ENCODE measurements around the gene BCR.

Gene BCR

DNA sequence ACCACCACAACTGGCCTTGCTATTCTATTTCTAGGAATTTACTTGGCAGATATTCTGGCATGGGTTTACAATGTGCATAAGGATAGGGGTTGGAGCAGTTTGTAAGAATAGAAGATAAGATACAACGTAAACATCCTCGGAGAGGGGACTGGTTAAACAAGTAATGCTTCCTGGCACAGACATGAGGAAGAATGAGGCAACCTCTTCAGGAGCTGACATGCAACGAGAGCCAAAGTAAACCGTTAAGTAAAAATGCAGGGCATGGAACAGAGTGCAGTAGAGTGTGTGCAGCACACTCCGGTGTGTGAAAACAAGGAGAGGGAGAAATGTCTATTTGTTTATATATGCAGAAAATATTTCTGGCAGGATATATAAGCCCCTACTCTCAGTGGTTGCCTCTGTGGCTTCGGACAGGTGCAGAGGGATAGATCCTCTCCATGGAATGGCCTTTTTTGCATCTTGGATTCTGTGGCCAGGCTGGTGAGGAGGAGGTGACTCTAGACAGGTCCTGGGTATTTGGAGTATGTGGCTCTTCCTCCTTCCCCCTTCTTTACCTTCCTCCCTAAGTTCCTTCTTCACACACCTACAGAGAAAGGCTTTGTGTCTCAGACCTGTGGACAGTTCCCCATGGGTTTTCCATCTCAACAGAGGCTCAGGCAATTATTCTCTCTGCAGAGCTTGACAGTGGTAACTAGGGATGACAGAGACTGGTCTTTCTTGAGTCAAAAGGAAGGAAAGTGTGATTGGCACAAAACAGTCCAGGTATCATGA is 32.5 kb upstream of the BCR start:
- peaks cover 6% of the 10 kb centered on the region for H3K36me3 Mint-ChIP-seq (ENCODE audit: low read depth)
- peak overlapping the region; percentile 0 to 22 (median 14) for H3K4me3 Mint-ChIP-seq
- H3K4me1 Mint-ChIP-seq = peaks cover 24% of the 10 kb centered on the region
- TF ChIP-seq, protein P1, sequence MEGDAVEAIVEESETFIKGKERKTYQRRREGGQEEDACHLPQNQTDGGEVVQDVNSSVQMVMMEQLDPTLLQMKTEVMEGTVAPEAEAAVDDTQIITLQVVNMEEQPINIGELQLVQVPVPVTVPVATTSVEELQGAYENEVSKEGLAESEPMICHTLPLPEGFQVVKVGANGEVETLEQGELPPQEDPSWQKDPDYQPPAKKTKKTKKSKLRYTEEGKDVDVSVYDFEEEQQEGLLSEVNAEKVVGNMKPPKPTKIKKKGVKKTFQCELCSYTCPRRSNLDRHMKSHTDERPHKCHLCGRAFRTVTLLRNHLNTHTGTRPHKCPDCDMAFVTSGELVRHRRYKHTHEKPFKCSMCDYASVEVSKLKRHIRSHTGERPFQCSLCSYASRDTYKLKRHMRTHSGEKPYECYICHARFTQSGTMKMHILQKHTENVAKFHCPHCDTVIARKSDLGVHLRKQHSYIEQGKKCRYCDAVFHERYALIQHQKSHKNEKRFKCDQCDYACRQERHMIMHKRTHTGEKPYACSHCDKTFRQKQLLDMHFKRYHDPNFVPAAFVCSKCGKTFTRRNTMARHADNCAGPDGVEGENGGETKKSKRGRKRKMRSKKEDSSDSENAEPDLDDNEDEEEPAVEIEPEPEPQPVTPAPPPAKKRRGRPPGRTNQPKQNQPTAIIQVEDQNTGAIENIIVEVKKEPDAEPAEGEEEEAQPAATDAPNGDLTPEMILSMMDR (IDR thresholded peaks at IDR 0.05; ENCODE audit: unreplicated experiment in 3 of 3) = no peak
- H3K9me3 Mint-ChIP-seq = no peaks in the 10 kb centered on the region
- H3K27me3 Mint-ChIP-seq (ENCODE audit: low read depth) = peaks cover 2% of the 10 kb centered on the region
- peak overlapping the region; percentile 1 to 54 (median 11) for H3K27ac Mint-ChIP-seq

DNA sequence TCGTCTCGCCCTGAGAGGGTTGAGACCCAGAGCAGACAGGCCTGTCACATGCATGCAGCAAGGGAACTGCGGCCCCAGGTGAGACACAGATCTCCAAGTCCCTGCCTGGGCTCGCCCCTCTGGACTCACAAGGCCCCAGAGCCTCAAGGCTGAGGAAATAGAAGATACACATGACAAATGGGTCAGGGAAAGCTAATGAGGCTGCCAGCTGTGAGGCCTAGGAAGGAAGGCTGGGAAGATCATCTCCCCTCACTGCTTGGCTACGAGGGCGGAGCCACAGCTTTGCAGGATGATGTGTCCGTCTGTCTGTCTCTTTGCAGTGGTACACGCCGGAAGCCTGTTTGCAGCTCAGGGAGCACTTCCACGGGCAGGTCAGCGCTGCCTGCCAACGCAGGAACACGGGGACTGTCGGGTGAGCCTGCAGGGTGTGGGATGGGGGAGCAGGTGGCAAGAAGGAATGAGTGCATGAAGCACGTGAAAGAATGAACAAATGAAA is 30.5 kb upstream of the BCR start:
- TF ChIP-seq, protein P1 (IDR thresholded peaks at IDR 0.05; ENCODE audit: unreplicated experiment in 3 of 3) = no peak
- no peaks in the 10 kb centered on the region for H3K9me3 Mint-ChIP-seq
- peaks cover 4% of the 10 kb centered on the region for H3K27me3 Mint-ChIP-seq (ENCODE audit: low read depth)
- peaks cover 19% of the 10 kb centered on the region for H3K4me1 Mint-ChIP-seq
- H3K4me3 Mint-ChIP-seq = no peak overlapping the region
- H3K36me3 Mint-ChIP-seq (ENCODE audit: low read depth) = peaks cover 14% of the 10 kb centered on the region
- no peak overlapping the region for H3K27ac Mint-ChIP-seq

- Mint-ChIP-seq H3K36me3 (ENCODE audit: low read depth) (peaks cover 17% of the 10 kb centered on the region), H3K4me1 (peaks cover 13% of the 10 kb centered on the region), H3K27me3 (ENCODE audit: low read depth) (peaks cover 4% of the 10 kb centered on the region), H3K9me3 (no peaks in the 10 kb centered on the region), H3K27ac (no peak overlapping the region), H3K4me3 (no peak overlapping the region)
- TF ChIP-seq, protein P1 (IDR thresholded peaks at IDR 0.05; ENCODE audit: unreplicated experiment in 3 of 3) = no peak
These were observed 29.5 kb upstream of the BCR start for GRCh38 chr22:23150762-23151161.

- H3K4me1 Mint-ChIP-seq = peaks cover 13% of the 10 kb centered on the region
- TF ChIP-seq, protein P1 (IDR thresholded peaks at IDR 0.05; ENCODE audit: unreplicated experiment in 3 of 3) = no peak
- H3K36me3 Mint-ChIP-seq (ENCODE audit: low read depth) = peaks cover 17% of the 10 kb centered on the region
- H3K4me3 Mint-ChIP-seq = no peak overlapping the region
- no peak overlapping the region for H3K27ac Mint-ChIP-seq
- no peaks in the 10 kb centered on the region for H3K9me3 Mint-ChIP-seq
- peaks cover 4% of the 10 kb centered on the region for H3K27me3 Mint-ChIP-seq (ENCODE audit: low read depth)
These were observed 28.5 kb upstream of the BCR start for GRCh38 chr22:23151827-23152226.

DNA sequence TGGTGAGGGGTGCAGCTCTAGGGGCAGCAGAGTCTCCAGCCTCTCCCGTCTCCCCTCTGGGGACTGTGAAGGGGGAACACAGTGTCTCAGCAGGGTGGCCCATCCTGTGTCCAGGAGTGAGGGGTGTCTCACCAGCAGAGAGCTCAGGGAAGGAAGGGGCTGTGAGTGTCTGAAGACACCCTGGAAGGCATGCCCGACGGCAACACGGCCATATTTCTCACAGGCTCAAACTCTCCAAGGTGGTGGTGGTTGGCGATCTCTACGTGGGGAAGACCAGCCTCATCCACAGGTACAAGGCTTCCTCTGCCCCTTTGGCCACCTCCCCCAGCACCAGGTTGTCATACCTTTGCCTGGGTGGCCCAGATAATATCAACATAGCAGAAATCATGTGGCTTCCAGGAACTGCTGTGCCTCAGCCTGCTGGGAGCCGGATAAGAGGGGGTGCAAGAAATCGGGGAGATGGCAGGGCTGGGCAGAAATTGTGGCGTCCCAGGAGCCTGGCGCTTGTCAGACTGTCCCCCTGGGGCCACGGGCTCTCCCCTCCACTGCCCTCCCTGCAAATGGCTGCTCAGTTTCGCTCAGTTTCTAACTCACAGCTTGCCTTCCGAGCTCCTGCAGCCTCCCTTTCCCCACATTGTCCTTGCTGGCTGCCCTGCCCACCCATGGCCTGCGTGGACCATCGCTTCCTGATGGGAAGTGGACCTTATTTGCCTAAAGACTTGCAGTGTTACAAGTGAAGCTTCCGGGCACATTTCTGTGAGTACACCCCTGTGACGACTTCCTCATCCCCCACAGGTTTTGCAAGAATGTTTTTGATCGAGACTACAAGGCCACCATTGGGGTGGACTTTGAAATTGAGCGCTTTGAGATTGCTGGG is 27.8 kb upstream of the BCR start:
- Mint-ChIP-seq H3K9me3 (no peaks in the 10 kb centered on the region), H3K4me3 (no peak overlapping the region), H3K27ac (no peak overlapping the region), H3K36me3 (ENCODE audit: low read depth) (peaks cover 17% of the 10 kb centered on the region), H3K4me1 (peaks cover 10% of the 10 kb centered on the region), H3K27me3 (ENCODE audit: low read depth) (peaks cover 4% of the 10 kb centered on the region)
- TF ChIP-seq, protein P1 (IDR thresholded peaks at IDR 0.05; ENCODE audit: unreplicated experiment in 3 of 3) = no peak
